Effector memory CD4-positive, alpha-beta T cell (primary cell): ENCODE data around the gene BEX3.
"Not testable (repeated sequence)": the region's sequence is repeated elsewhere in the genome, so short reads cannot be mapped to it uniquely, and the experiment has no call there.

Experiments used
- DNase-seq, 3 donors: peaks; one replicate each; pipeline ENCODE4 v3.0.0-alpha.2; 2020
- H3K27ac ChIP-seq: 2 replicates; pipeline ENCODE4 v1.7.0; 2013; ENCODE audit warnings: mild to moderate bottlenecking, low read length, moderate library complexity; ENCODE audit not compliant: insufficient read depth, poor library complexity, severe bottlenecking
- H3K27me3 ChIP-seq: replicated peaks from 2 replicates; pipeline ENCODE4 v1.7.0; 2013; ENCODE audit warnings: mild to moderate bottlenecking, low read length; ENCODE audit not compliant: insufficient read depth, control insufficient read depth, poor library complexity, severe bottlenecking
- H3K36me3 ChIP-seq: 2 replicates; pipeline ENCODE4 v1.7.0; 2013; ENCODE audit warnings: mild to moderate bottlenecking, low read length, moderate library complexity; ENCODE audit not compliant: control insufficient read depth, insufficient read depth
- H3K4me1 ChIP-seq: 2 replicates; pipeline ENCODE4 v1.7.0; 2013; ENCODE audit warnings: low read length, mild to moderate bottlenecking; ENCODE audit not compliant: control insufficient read depth, insufficient read depth, poor library complexity, severe bottlenecking
- H3K4me3 ChIP-seq: 2 replicates; pipeline ENCODE4 v1.7.0; 2013; ENCODE audit warnings: low read length, low read depth, mild to moderate bottlenecking; ENCODE audit not compliant: insufficient read depth, poor library complexity, severe bottlenecking
- H3K9me3 ChIP-seq: 2 replicates; pipeline ENCODE4 v1.7.0; 2013; ENCODE audit warnings: mild to moderate bottlenecking, low read length, moderate library complexity; ENCODE audit not compliant: control insufficient read depth

BEX3 gene

GRCh38 chrX:103398421-103398864 is 22.1 kb downstream of the BEX3 start:
- H3K4me3 ChIP-seq: no peak overlapping the region
- DNase-seq: no peak
- H3K9me3 ChIP-seq: no peaks in the 10 kb centered on the region
- H3K27ac ChIP-seq: no peak overlapping the region
- no peaks in the 10 kb centered on the region for H3K27me3 ChIP-seq
- no peaks in the 10 kb centered on the region for H3K36me3 ChIP-seq
- no peaks in the 10 kb centered on the region for H3K4me1 ChIP-seq

GRCh38 chrX:103399744-103400143 is 23.4 kb downstream of the BEX3 start:
- no peaks in the 10 kb centered on the region for H3K27me3 ChIP-seq
- no peak for DNase-seq

GRCh38 chrX:103400931-103401330 is 24.6 kb downstream of the BEX3 start:
- Histone ChIP-seq H3K4me3 (no peak overlapping the region), H3K27me3 (no peaks in the 10 kb centered on the region), H3K4me1 (no peaks in the 10 kb centered on the region), H3K36me3 (no peaks in the 10 kb centered on the region), H3K9me3 (no peaks in the 10 kb centered on the region), H3K27ac (no peak overlapping the region)
- DNase-seq: no peak

More at GRCh38 chrX:103399744-103400143, 23.4 kb downstream of the BEX3 start:
- Histone ChIP-seq H3K4me1 (no peaks in the 10 kb centered on the region), H3K4me3 (no peak overlapping the region), H3K27ac (no peak overlapping the region), H3K36me3 (no peaks in the 10 kb centered on the region), H3K9me3 (no peaks in the 10 kb centered on the region)

- Histone ChIP-seq H3K4me1 (no peaks in the 10 kb centered on the region), H3K27me3 (no peaks in the 10 kb centered on the region), H3K9me3 (no peaks in the 10 kb centered on the region), H3K27ac (no peak overlapping the region), H3K4me3 (peak overlapping the region; percentile 25), H3K36me3 (no peaks in the 10 kb centered on the region)
- peak in 1 of 3 donors; percentile 1 for DNase-seq
Measured at GRCh38 chrX:103404231-103405008, 28.1 kb downstream of the BEX3 start.

GRCh38 chrX:103405009-103405333 is 28.6 kb downstream of the BEX3 start:
- H3K4me1 ChIP-seq: no peaks in the 10 kb centered on the region
- no peak for DNase-seq
- H3K4me3 ChIP-seq: peak overlapping the region; percentile 25
- H3K9me3 ChIP-seq: no peaks in the 10 kb centered on the region
- H3K27me3 ChIP-seq: no peaks in the 10 kb centered on the region
- H3K36me3 ChIP-seq: no peaks in the 10 kb centered on the region
- no peak overlapping the region for H3K27ac ChIP-seq

GRCh38 chrX:103406256-103406655 is 29.9 kb downstream of the BEX3 start:
- H3K4me3 ChIP-seq: no peak overlapping the region
- no peak overlapping the region for H3K27ac ChIP-seq
- no peaks in the 10 kb centered on the region for H3K27me3 ChIP-seq
- H3K4me1 ChIP-seq: no peaks in the 10 kb centered on the region
- DNase-seq: no peak
- no peaks in the 10 kb centered on the region for H3K36me3 ChIP-seq
- no peaks in the 10 kb centered on the region for H3K9me3 ChIP-seq

- no peaks in the 10 kb centered on the region for H3K27me3 ChIP-seq
- H3K9me3 ChIP-seq: no peaks in the 10 kb centered on the region
- DNase-seq: no peak
- H3K4me3 ChIP-seq: no peak overlapping the region
- no peak overlapping the region for H3K27ac ChIP-seq
- no peaks in the 10 kb centered on the region for H3K4me1 ChIP-seq
- no peaks in the 10 kb centered on the region for H3K36me3 ChIP-seq
Measured at GRCh38 chrX:103407776-103408175, 31.4 kb downstream of the BEX3 start.

- H3K4me3 ChIP-seq, H3K27me3 ChIP-seq, H3K9me3 ChIP-seq, H3K27ac ChIP-seq, H3K36me3 ChIP-seq, DNase-seq, H3K4me1 ChIP-seq: not testable (repeated sequence)
Measured at GRCh38 chrX:103411721-103412120, 35.4 kb downstream of the BEX3 start.

- DNase-seq: no peak
- H3K4me3 ChIP-seq: no peak overlapping the region
- H3K9me3 ChIP-seq: no peaks in the 10 kb centered on the region
- H3K27ac ChIP-seq: no peak overlapping the region
- no peaks in the 10 kb centered on the region for H3K4me1 ChIP-seq
- no peaks in the 10 kb centered on the region for H3K27me3 ChIP-seq
- no peaks in the 10 kb centered on the region for H3K36me3 ChIP-seq
Measured at GRCh38 chrX:103413705-103414387, 37.5 kb downstream of the BEX3 start.

GRCh38 chrX:103414561-103414960 is 38.2 kb downstream of the BEX3 start:
- no peak overlapping the region for H3K27ac ChIP-seq
- H3K4me1 ChIP-seq: no peaks in the 10 kb centered on the region
- DNase-seq: no peak
- no peak overlapping the region for H3K4me3 ChIP-seq
- H3K9me3 ChIP-seq: no peaks in the 10 kb centered on the region
- no peaks in the 10 kb centered on the region for H3K36me3 ChIP-seq
- no peaks in the 10 kb centered on the region for H3K27me3 ChIP-seq
